GM23338 (cell line): ENCODE results near the gene KLHDC7A. TPM values are rescaled to one million over a fixed set of nuclear protein-coding genes. Genes with fewer than 3 reads are reported as not detected.

Experiments used
- polyA plus RNA-seq: library from polyadenylated mRNA; unstranded; fragments of >200 nt; fragmentation: Nextera tagmentation; extraction: Ambion mirVana; gene quantifications from 2 replicates; pipeline ENCODE4 v1.2.1, GENCODE V29; 2016
- small RNA-seq: library from RNA; depleted of rRNA; stranded (forward); fragments of <200 nt; gene quantifications from one replicate; pipeline ENCODE3, GENCODE V24; 2014; ENCODE audit warnings: low replicate concordance
- total RNA-seq: library from RNA; depleted of rRNA; stranded (reverse); fragments of >200 nt; shearing (Covaris generic); gene quantifications from 2 replicates; pipeline ENCODE4 v1.2.3, GENCODE V29; 2014; rRNA removed

KLHDC7A gene
- total and polyA plus RNA-seq, 2 experiments from 2014 or later, result 4.5 to 22.4 TPM

Small RNA genes lying within 50 kb of the gene (small RNA-seq; reads per million reads assigned to genes)
- gene DYNLL1P3, result not detected

Other genes with a start within 250 kb of the KLHDC7A start
- 0.03 TPM in 1 of 2 replicates, not detected in the other for gene PAX7, start 149.9 kb downstream of the KLHDC7A start, total RNA-seq
- gene PAX7, start 149.9 kb downstream of the KLHDC7A start, polyA plus RNA-seq, result not detected in 2 replicates